Fibroblast of pulmonary artery (primary cell): ENCODE measurements around the gene BECN2.

Experiments used
- DNase-seq: peaks from one replicate; pipeline ENCODE4 v3.0.0-alpha.2; 2010; ENCODE audit warnings: low read depth
- H3K4me3 ChIP-seq: replicated peaks from 2 replicates; pipeline ENCODE4 v1.5.1; 2011; ENCODE audit warnings: low read depth, mild to moderate bottlenecking, control low read depth, low read length, moderate library complexity
- TF ChIP-seq, protein P1 (sequence below): IDR thresholded peaks from 2 replicates; pipeline ENCODE4 v1.5.1; 2011; ENCODE audit warnings: mild to moderate bottlenecking, control low read depth, low read length, inconsistent platforms; ENCODE audit errors: missing control alignments

BECN2 gene

DNA sequence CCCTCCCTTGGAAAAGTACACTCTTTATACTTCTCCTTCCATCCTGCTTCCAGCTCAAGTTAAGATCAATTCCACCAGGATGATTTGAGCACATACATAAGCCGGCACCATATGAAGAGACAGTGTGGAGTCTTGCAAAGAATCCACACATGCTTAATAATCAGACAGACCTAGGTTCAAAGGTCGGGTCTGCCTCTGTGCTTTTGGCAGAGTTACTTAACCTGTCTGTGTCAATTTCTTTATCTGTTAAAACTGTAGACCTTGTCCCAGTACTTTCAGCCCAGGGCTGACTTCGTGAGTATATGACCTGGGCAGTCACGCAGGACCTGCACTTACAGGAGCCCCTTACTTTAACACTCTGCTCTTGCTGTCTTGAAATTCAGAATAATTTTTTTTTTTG is 30.2 kb upstream of the BECN2 start:
- no peak overlapping the region for H3K4me3 ChIP-seq
- TF ChIP-seq, protein P1, sequence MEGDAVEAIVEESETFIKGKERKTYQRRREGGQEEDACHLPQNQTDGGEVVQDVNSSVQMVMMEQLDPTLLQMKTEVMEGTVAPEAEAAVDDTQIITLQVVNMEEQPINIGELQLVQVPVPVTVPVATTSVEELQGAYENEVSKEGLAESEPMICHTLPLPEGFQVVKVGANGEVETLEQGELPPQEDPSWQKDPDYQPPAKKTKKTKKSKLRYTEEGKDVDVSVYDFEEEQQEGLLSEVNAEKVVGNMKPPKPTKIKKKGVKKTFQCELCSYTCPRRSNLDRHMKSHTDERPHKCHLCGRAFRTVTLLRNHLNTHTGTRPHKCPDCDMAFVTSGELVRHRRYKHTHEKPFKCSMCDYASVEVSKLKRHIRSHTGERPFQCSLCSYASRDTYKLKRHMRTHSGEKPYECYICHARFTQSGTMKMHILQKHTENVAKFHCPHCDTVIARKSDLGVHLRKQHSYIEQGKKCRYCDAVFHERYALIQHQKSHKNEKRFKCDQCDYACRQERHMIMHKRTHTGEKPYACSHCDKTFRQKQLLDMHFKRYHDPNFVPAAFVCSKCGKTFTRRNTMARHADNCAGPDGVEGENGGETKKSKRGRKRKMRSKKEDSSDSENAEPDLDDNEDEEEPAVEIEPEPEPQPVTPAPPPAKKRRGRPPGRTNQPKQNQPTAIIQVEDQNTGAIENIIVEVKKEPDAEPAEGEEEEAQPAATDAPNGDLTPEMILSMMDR, result no peak
- DNase-seq, result no peak

DNA sequence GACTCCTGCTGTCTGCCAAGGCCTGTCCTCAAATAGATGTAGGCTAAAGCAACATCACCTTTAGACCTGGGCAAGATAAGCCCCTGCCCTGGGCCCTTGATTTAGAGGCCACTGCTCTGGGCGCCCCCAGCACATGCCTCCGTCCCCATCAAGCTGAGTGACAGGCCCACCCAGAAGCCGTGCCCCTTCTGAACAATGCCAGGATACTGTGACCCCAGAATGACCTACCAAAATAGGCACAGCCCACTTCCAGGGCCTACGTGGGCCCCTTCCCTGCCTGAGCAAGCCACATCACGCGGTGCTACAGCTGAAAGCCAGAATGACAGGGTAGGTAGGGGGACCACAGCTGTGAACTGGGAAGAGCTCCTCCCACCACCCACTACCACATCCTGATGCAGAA is 24.7 kb upstream of the BECN2 start:
- H3K4me3 ChIP-seq, result no peak overlapping the region
- no peak for DNase-seq
- TF ChIP-seq, protein P1, result no peak

DNA sequence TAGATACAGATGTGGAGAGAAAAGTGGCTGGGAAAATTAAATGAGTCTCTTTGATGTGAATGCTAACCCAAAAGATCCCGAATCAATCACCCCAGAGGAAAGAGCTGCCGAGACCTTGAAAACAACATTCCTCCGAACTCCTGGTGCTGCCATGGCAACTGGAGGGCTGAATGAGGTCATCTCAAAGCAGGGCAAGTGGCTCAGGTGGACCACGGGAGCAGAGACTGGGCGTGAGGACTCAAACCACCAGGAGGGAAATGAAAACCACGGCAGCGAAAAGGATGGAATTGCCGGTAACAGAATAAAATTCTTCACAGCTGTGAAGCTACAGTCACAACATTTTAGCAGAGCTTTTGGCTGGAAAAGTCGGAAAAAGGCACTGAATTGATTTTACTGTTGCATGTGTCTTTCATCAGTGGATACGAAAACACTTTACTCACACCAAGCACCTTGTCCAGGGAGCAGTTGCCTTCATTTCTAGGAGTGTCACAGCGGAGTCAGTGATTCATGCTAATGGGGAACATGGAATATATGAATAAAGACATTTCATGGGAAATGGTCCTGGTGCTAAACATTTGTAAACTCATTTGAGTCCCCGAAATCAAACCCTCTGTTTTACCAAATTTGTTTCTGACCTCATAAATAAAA is 23.2 kb upstream of the BECN2 start:
- TF ChIP-seq, protein P1, result no peak
- peak; percentile 1 for DNase-seq
- H3K4me3 ChIP-seq, result no peak overlapping the region

DNA sequence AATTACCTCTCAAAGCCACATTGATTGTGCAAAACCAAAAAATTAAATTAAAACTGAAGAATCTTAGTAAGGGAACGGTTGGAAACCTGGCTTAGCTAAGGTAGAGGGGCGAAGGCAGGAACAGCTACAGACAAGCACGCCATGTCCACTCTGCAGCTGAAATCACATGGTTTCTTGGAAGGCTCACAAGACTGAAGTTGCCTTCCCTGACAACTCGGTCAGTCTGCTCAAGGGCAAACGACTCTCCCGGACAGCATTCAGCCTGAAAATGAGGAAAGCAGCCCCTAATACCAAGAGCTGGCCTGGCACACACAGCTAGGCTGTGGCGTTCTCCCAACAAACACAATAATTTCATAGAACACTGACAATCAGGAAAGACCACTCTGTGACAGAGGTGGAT is 22.7 kb upstream of the BECN2 start:
- H3K4me3 ChIP-seq, result no peak overlapping the region
- no peak for DNase-seq
- TF ChIP-seq, protein P1, result no peak

DNA sequence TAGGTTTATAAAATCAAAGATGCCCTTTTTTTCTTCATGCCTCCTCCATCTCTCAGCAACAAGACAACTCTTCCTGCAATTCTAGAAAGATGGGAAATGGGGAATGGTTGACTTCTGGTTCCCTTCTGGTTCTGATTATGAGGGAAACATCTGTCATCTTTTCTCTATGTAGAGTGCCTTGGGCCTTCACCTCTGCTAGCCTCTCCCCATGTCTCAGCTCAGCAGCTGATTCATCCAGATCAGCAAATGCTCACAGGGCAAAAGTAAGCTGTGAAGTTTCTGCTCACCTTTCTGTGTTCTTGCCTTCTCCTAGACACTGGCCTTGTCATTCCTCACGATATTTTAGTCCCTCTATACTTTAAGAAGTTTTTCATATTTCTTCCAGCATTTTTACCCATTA is 17.8 kb upstream of the BECN2 start:
- TF ChIP-seq, protein P1, result no peak
- no peak overlapping the region for H3K4me3 ChIP-seq
- DNase-seq, result no peak

DNA sequence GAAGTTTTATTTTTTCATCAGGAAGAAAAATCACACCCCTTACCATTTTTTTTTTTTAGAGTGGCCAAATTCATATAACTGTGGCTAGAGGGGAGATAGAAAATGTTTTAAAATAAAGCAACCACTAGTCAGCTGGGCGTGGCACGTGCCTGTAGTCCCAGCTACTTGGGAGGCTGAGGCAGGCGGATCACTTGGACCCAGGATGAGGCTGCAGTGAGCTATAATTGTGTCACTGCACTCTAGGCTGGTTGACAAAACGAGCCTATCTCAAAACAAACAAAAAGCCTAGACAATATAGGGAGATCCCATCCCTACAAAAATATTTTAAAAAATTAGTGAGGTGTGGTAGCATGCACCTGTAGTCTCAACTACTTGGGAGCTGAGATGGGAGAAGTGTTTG is 14.8 kb upstream of the BECN2 start:
- TF ChIP-seq, protein P1, result no peak
- DNase-seq, result no peak
- no peak overlapping the region for H3K4me3 ChIP-seq

DNA sequence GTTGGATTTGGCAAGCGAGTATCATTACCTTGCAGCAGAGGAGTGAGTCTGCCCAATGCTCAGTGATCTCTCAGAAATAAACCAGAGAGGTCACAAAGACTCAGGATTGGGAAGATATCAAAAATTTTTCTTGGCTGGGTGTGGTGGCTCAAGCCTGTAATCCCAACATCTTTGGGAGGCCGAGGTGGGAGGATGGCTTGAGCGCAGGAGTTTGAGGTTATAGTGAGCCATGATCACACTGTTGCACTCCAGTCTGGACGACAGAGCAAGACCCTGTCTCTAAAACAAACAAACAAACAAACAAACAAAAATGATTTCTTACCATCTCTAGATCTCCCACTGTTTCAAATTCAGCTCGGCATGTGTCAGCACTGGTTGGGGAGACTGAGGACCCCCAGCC is 13.3 kb upstream of the BECN2 start:
- H3K4me3 ChIP-seq, result no peak overlapping the region
- DNase-seq, result no peak
- TF ChIP-seq, protein P1, result no peak
